Astrocyte (in vitro differentiated cells and primary cell): ENCODE measurements around the gene CIB4.

Experiments
- EZH2 ChIP-seq: IDR thresholded peaks from 2 replicates; pipeline ENCODE4 v1.6.1; 2012; ENCODE audit warnings: mild to moderate bottlenecking, low read length, inconsistent platforms; ENCODE audit not compliant: insufficient read depth
- TF ChIP-seq, protein P1 (sequence below): IDR thresholded peaks from 2 replicates; pipeline ENCODE4 v1.5.1; 2011; ENCODE audit warnings: low read depth, mild to moderate bottlenecking, inconsistent platforms, low read length, moderate library complexity; ENCODE audit not compliant: insufficient read depth

DNA sequence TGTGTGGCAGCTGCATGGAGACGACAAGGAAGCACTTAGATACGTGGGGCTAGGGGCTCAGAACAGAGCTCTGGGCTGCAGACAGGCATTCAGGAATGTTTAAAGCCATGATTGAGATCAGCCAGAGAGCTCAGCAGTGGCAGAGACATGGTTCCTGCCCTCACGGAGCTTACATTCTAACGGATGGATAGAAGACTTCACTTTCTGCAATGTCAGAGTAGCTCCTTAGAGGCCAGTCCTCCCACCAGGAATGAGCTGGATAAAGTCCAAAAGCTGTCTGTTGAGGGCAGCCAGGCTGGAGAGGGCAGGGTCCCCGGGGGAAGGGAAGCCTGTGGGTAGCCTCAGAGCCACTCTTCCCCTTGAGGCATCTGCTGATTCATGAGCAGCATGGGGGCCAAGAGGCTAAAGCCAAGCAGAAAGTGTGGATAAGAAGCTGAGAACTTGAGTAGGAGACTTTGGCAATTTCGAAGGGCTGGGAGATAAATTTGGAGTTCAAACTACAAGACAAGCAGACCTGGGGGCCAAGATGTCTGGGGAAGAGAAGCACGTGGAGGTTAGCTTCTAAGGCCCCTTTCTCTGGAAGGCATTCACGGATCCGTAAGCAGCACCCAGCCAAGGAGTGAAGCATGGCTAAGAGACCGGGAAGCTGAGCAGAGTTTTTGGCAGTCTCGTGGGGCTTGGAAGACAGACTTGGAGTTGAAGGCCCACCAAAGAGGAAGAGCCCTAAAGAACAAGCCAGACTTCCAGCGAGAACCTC is 9.7 kb upstream of the CIB4 start:
- TF ChIP-seq, protein P1, sequence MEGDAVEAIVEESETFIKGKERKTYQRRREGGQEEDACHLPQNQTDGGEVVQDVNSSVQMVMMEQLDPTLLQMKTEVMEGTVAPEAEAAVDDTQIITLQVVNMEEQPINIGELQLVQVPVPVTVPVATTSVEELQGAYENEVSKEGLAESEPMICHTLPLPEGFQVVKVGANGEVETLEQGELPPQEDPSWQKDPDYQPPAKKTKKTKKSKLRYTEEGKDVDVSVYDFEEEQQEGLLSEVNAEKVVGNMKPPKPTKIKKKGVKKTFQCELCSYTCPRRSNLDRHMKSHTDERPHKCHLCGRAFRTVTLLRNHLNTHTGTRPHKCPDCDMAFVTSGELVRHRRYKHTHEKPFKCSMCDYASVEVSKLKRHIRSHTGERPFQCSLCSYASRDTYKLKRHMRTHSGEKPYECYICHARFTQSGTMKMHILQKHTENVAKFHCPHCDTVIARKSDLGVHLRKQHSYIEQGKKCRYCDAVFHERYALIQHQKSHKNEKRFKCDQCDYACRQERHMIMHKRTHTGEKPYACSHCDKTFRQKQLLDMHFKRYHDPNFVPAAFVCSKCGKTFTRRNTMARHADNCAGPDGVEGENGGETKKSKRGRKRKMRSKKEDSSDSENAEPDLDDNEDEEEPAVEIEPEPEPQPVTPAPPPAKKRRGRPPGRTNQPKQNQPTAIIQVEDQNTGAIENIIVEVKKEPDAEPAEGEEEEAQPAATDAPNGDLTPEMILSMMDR = no peak
- no peak for TF ChIP-seq EZH2
